OCI-M2 (cell line): ENCODE measurements around the gene PCDH9.
"Not testable (repeated sequence)": the region's sequence is repeated elsewhere in the genome, so short reads cannot be mapped to it uniquely, and the experiment has no call there.

Source experiments
- DNase-seq: peaks from one replicate; lab custom pipeline; 2025; ENCODE audit not compliant: unreplicated experiment; lab: John Stamatoyannopoulos, UW

Gene PCDH9

DNA sequence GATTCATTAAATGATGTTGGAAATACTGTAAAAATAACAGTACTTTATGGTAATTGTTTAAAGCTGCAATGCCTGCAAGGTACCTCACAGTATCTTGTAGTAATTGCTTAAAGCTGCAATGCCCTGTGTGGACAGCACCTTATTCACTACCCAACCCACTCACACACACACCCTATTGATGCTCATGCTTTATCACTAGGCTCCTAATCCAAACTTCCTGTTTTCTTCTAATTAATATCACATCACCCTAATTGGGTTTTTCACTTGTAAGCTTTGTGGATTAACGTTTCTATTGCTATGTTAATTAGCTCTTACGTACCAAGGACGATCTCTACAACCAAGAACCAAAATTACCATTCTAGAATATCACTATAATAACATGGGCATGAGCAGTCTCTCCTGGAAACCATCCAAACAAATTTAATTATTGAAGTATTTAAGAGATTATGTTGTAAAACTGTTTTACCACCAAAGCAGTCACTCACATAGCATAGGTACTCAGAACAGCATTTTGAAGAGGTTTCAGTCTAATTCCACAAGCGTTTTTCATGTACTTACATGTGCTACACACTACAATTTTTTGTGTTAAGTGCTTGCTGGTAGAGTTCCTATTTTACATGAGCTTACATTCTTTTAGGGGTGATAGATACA is 303.8 kb downstream of the PCDH9 start:
- DNase-seq, result no peak

- DNase-seq, result no peak
Observed at GRCh38 chr13:66922444-66922843, 307.7 kb downstream of the PCDH9 start.

DNA sequence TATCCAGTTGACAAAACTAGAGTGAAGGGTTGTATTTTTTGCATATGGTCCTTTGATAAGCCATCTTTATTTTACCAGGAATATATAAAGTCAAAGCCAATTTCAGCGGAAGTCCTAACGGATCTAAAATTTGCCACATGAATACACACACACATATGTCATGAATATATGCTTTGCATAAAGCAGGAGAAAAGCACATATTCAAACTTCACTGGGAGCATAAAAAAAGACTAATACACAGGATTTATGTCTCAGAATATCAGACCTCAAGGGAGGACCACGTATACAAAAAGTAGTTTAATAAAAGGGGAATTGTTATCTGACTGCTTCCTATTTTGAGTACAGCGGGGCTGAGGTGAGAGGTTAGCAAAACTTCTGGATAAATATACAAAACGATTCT is 308.7 kb downstream of the PCDH9 start:
- no peak for DNase-seq

- DNase-seq, result no peak
Observed at GRCh38 chr13:66915596-66916185, 314.4 kb downstream of the PCDH9 start.

- DNase-seq, result no peak
Observed at GRCh38 chr13:66914155-66914554, 316.0 kb downstream of the PCDH9 start.

- DNase-seq, result no peak
Observed at GRCh38 chr13:66911411-66911939, 318.7 kb downstream of the PCDH9 start.

GRCh38 chr13:66899955-66900354 is 330.2 kb downstream of the PCDH9 start:
- no peak for DNase-seq

GRCh38 chr13:66896933-66897332 is 333.2 kb downstream of the PCDH9 start:
- no peak for DNase-seq

DNA sequence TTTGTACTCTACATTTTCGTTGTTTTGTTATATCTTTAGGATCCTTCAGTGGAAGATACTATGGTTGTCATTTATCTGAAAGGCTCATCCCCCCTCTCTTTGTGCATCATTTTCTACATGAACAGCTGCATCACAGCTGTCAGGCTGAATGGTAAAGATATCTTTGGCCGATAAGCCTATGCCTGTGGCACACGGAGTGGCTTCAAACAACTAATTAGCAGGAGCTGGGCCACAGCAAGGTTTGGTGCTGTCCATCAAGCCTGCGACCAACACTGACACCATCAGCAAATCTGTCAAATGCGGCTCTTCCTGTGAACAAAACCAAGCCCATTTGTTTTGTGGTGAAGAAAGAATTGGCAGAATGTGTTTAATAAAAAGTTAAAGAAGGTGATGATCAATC is 334.4 kb downstream of the PCDH9 start:
- DNase-seq, result no peak

- no peak for DNase-seq
Observed at GRCh38 chr13:66895320-66895719, 334.8 kb downstream of the PCDH9 start.

DNA sequence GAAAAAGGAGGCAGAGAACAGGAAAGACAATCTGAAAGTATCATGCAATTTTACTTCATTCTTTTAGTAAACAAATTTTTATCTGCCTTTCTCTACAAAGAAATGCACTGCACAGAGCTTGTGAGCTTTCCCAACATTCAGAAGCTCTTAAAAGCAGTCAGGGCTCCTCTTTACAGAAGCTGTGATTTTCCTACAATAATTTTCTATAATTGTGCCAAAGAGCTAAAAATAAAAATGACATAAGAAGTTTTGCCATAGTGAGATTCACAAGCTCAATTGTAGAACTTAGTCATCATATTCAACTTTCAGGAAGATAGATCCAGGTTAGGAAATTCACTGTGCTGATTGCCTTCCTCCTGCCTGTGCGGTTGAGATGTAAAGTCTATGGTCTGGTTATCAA is 341.4 kb downstream of the PCDH9 start:
- DNase-seq, result no peak

- DNase-seq, result no peak
Observed at GRCh38 chr13:66887088-66887487, 343.0 kb downstream of the PCDH9 start.

- DNase-seq, result no peak
Observed at GRCh38 chr13:66886264-66886663, 343.9 kb downstream of the PCDH9 start.

- not testable (repeated sequence) for DNase-seq
Observed at GRCh38 chr13:66881170-66881569, 349.0 kb downstream of the PCDH9 start.

- DNase-seq, result no peak
Observed at GRCh38 chr13:66879988-66880387, 350.1 kb downstream of the PCDH9 start.

DNA sequence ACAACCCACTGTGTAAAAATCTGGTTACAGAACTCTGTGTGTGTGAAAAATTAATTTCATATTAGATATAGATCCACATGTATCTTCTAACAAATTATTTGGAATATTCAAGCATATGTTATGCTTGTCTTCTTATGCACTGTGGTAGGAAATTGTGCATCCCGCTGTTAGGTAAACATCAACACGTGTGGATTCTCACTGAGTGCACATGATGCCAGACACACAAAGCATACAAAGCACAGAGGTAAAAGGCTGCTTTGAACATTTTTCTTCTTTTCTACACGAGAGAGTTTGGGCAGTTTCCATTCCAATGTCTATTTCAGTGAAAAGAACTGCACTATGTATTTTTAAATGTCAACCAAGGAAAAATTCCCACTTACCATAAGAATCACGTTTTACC is 354.9 kb downstream of the PCDH9 start:
- DNase-seq, result no peak

DNA sequence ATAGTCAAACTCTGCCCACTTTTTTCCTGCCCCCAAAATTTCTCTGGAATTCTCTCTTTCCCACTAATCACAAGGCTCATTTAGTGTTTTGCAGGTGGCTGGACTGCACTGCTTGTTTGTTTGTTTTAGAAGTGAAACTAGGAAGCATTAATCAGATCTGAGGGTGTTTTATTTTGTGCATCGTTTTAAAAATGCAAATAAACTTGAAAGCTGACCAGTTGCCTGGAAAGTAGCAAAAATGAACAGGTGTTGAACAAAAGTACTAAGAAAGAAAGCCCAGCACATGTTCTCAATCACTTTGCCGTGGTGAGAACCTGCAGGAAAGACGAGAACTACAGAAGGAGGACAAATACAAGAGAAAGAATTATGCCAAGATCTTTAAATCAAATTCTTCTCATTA is 365.5 kb downstream of the PCDH9 start:
- DNase-seq, result no peak

GRCh38 chr13:66860878-66861417 is 369.2 kb downstream of the PCDH9 start:
- DNase-seq, result no peak

DNA sequence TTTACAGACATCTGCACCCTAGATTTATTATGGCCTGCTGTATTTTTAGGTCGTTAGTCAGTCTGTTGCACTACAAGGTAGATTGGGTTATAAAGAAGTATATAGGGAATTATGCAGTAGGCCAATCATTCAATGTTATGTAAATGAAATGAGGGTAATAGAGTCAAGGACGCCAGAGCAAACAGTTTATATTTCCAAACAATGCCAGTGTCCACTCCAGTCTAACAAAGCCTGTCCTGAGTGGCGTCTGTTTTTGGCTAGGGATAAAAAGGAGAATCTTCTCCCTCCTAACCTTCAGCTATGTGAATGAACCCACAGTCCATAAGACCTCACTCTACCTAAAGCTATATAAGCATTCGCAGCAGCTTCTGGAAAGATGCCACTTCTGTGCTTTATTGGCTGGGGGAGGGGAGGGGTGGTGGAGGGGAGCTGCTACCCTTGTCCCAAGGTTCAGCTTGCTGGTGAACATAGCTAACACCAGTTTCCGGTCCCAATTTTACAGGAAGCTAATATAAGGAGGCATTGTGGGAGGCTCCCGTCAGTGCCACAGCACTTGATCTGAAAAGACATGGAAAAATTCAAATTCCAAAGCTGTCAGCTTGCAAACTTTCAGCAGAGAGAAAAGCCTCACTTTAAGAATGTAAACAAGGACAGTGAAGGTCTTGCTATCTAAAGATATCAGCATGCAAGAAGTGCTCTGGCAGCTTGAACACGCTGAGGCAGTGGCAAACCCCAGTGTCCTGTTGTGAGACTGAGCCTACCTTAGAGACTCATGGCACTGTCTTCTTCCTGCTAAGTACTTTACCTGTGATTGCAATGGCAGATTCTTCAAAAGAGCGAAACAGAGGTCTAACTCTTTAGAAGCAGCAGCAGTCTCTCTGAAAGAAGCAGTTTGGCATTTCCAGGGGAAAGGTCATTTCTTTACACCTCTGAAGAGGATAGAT is 369.9 kb downstream of the PCDH9 start:
- DNase-seq, result no peak

- no peak for DNase-seq
Observed at GRCh38 chr13:66859078-66859477, 371.1 kb downstream of the PCDH9 start.

GRCh38 chr13:66858163-66858562 is 372.0 kb downstream of the PCDH9 start:
- no peak for DNase-seq
